Measurements from ENCODE around the gene ONECUT3. TPM values are rescaled to one million over a fixed set of nuclear protein-coding genes. Genes with fewer than 3 reads are reported as not detected.
A peak's percentile ranks its signal among the peaks of the same experiment; 100 is the strongest.

The ONECUT3 gene
- total and polyA plus RNA-seq, 2 donors (not counting 3 experiments of a cell fraction or from before 2014, with no cell fraction given), result not detected

GRCh38 chr19:1830568-1830967 is 77.3 kb downstream of the ONECUT3 start:
- no TSS peak for BruUV-seq (replicated peaks)
- FAIRE-seq (no peak), DNase-seq (ENCODE audit: low read depth, low spot score) (no peak)
- peaks cover 40% of the 10 kb centered on the region for H3K79me2 ChIP-seq (ENCODE audit: control insufficient read depth, insufficient read depth, low read length)
- TF ChIP-seq GATA2 (IDR thresholded peaks at IDR 0.05; ENCODE audit: insufficient read depth, insufficient read length, low read depth, low read length), result no peak
- no peak for TF ChIP-seq MAX (IDR thresholded peaks at IDR 0.05; ENCODE audit: insufficient read depth, insufficient read length)
- no peak for TF ChIP-seq EZH2 (IDR thresholded peaks at IDR 0.05; ENCODE audit: borderline replicate concordance, low read depth, low read length, severe bottlenecking)
- TF ChIP-seq MYC (IDR thresholded peaks at IDR 0.05; ENCODE audit: low read depth, low read length), result no peak
- no peak for TF ChIP-seq FOS (IDR thresholded peaks at IDR 0.05; ENCODE audit: borderline replicate concordance, insufficient read depth, low read length)
- TF ChIP-seq CTCF (IDR thresholded peaks at IDR 0.05; ENCODE audit: extremely low read depth in 1 of 2, insufficient read depth in 1 of 2, low read depth in 1 of 2, low read length in 2 of 2), result no peak
- no peak for TF ChIP-seq POLR2AphosphoS5 (IDR thresholded peaks at IDR 0.05; ENCODE audit: insufficient read depth, low read depth, low read length)
- no peak for TF ChIP-seq POLR2A (IDR thresholded peaks at IDR 0.05; ENCODE audit: low read depth, low read length)
- no peak for TF ChIP-seq JUN (IDR thresholded peaks at IDR 0.05; ENCODE audit: borderline replicate concordance, insufficient read depth, insufficient read length, low read depth)
- peaks cover 0 to 8% of the 10 kb centered on the region in 2 experiments for H3K36me3 ChIP-seq (ENCODE audit: control insufficient read depth in 2 of 2, extremely low read depth in 1 of 2, insufficient read depth in 2 of 2, low read length in 2 of 2)
- H3K4me2 ChIP-seq (ENCODE audit: insufficient read depth, low read length), result no peak overlapping the region
- H2AFZ ChIP-seq (ENCODE audit: low read depth, low read length), result no peak overlapping the region
- H4K20me1 ChIP-seq (replicated peaks; ENCODE audit: control insufficient read depth, extremely low read depth, insufficient read depth, low read length), result no peaks in the 10 kb centered on the region
- H3K9me3 ChIP-seq (replicated peaks; ENCODE audit: control insufficient read depth, insufficient read depth, low read length), result no peaks in the 10 kb centered on the region
- no peaks in the 10 kb centered on the region for H3K9me1 ChIP-seq (replicated peaks; ENCODE audit: control insufficient read depth, extremely low read depth, insufficient read depth, low read length)
- ChIA-PET POLR2A (no interaction called here), CTCF (interaction anchor here (1.3 to 1.8 kb wide), 2 partner anchors 158 to 285 kb away, joined by 3 to 4 read pairs; no protein-coding TSS in a partner anchor)
- no peaks in the 10 kb centered on the region for H3K27me3 ChIP-seq (ENCODE audit: control insufficient read depth in 2 of 2, insufficient read depth in 2 of 2, low read length in 2 of 2)
- intact Hi-C loops (cut with micrococcal nuclease) (no loop called here), dilution Hi-C loops (cut with MboI; ENCODE audit: extremely low pct_ligation_motif_present, low sequenced_read_pairs) (no loop called here)
- no peak overlapping the region for H3K27ac ChIP-seq (ENCODE audit: insufficient read depth, low read depth, low read length)
- no peak overlapping the region for H3K4me3 ChIP-seq (replicated peaks in 1 of 3; ENCODE audit: insufficient read depth in 1 of 3, low read depth in 1 of 3, low read length in 3 of 3)
- H3K4me1 ChIP-seq (ENCODE audit: control insufficient read depth, extremely low read depth, insufficient read depth, low read length), result no peaks in the 10 kb centered on the region
- no peak overlapping the region for H3K9ac ChIP-seq (replicated peaks; ENCODE audit: extremely low read depth, insufficient read depth, low read length)

MicroRNA genes within 50 kb of the gene (microRNA counts, 767-probe panel; counts per million panel counts)
- 723 counts per million, percentile 96 among the panel's probes with 10 or more counts for microRNA hsa-miR-1909-3p

Small RNA genes lying within 50 kb of the gene (microRNA-seq; reads per million reads assigned to microRNA genes)
- gene MIR1909 (ENCODE audit: borderline number of aligned reads, borderline replicate concordance), result 5.0 reads per million, percentile 11 among the genes with 10 or more reads in this experiment

Small RNA genes lying within 50 kb of the gene (small RNA-seq; reads per million reads assigned to genes)
- not detected for gene RF00017 (ENCODE audit: insufficient read depth, insufficient read length, low read depth, low replicate concordance)

Other genes with a start within 250 kb of the ONECUT3 start
- gene ADAMTSL5, start 240.5 kb upstream of the ONECUT3 start, total RNA-seq, result not detected in 2 replicates
- gene ADAMTSL5, start 240.5 kb upstream of the ONECUT3 start, polyA plus RNA-seq, result 0.07 TPM in 1 of 2 replicates, not detected in the other
- not detected in 2 replicates for gene PLK5, start 229.4 kb upstream of the ONECUT3 start, total RNA-seq
- gene PLK5, start 229.4 kb upstream of the ONECUT3 start, polyA plus RNA-seq, result not detected in 2 replicates
- 96.7 and 98.5 TPM in 2 replicates for gene MEX3D, start 185.2 kb upstream of the ONECUT3 start, total RNA-seq
- 30.0 and 45.7 TPM in 2 replicates for gene MEX3D, start 185.2 kb upstream of the ONECUT3 start, polyA plus RNA-seq
- 120 and 121 TPM in 2 replicates for gene MBD3, start 160.6 kb upstream of the ONECUT3 start, total RNA-seq
- gene MBD3, start 160.6 kb upstream of the ONECUT3 start, polyA plus RNA-seq, result 96.8 and 115 TPM in 2 replicates
- gene UQCR11, start 148.0 kb upstream of the ONECUT3 start, total RNA-seq, result 210 and 223 TPM in 2 replicates
- gene UQCR11, start 148.0 kb upstream of the ONECUT3 start, polyA plus RNA-seq, result 165 and 262 TPM in 2 replicates
- 193 and 197 TPM in 2 replicates for gene TCF3, start 100.9 kb upstream of the ONECUT3 start, total RNA-seq
- 147 and 202 TPM in 2 replicates for gene TCF3, start 100.9 kb upstream of the ONECUT3 start, polyA plus RNA-seq
- 5.1 and 7.3 TPM in 2 replicates for gene ATP8B3, start 58.8 kb downstream of the ONECUT3 start, total RNA-seq
- gene ATP8B3, start 58.8 kb downstream of the ONECUT3 start, polyA plus RNA-seq, result 1.1 and 1.4 TPM in 2 replicates
- 41.1 and 44.6 TPM in 2 replicates for gene REXO1, start 95.0 kb downstream of the ONECUT3 start, total RNA-seq
- 56.9 and 88.8 TPM in 2 replicates for gene REXO1, start 95.0 kb downstream of the ONECUT3 start, polyA plus RNA-seq
- gene KLF16, start 110.1 kb downstream of the ONECUT3 start, total RNA-seq, result 36.6 and 38.0 TPM in 2 replicates
- 11.6 and 22.6 TPM in 2 replicates for gene KLF16, start 110.1 kb downstream of the ONECUT3 start, polyA plus RNA-seq
- 89.8 and 97.0 TPM in 2 replicates for gene ABHD17A, start 132.0 kb downstream of the ONECUT3 start, total RNA-seq
- gene ABHD17A, start 132.0 kb downstream of the ONECUT3 start, polyA plus RNA-seq, result 143 and 179 TPM in 2 replicates
- gene ADAT3, start 151.9 kb downstream of the ONECUT3 start, total RNA-seq, result 8.0 and 11.7 TPM in 2 replicates
- 5.7 and 8.6 TPM in 2 replicates for gene ADAT3, start 151.9 kb downstream of the ONECUT3 start, polyA plus RNA-seq
- gene SCAMP4, start 151.9 kb downstream of the ONECUT3 start, total RNA-seq, result 68.2 and 72.2 TPM in 2 replicates
- gene SCAMP4, start 151.9 kb downstream of the ONECUT3 start, polyA plus RNA-seq, result 24.4 and 29.6 TPM in 2 replicates
- 93.8 and 96.6 TPM in 2 replicates for gene CSNK1G2, start 187.7 kb downstream of the ONECUT3 start, total RNA-seq
- 110 and 134 TPM in 2 replicates for gene CSNK1G2, start 187.7 kb downstream of the ONECUT3 start, polyA plus RNA-seq